Common myeloid progenitor, CD34-positive (primary cell): ENCODE data around the gene ANKUB1.
"Not testable (repeated sequence)": the region's sequence is repeated elsewhere in the genome, so short reads cannot be mapped to it uniquely, and the experiment has no call there.

ENCODE experiments used
- CTCF ChIA-PET: fragments of 350-600 bp; sonication (Branson Sonifier 250); formaldehyde crosslinking; loops from one replicate; lab custom pipeline; 2021; ENCODE audit warnings: antibody characterized with exemption; lab: Charles Lee
- POLR2A ChIA-PET: fragments of 350-600 bp; sonication (Branson Sonifier 250); formaldehyde crosslinking; loops from one replicate; lab custom pipeline; 2021; ENCODE audit warnings: antibody characterized with exemption; lab: Charles Lee
- DNase-seq, 3 donors: peaks; one replicate each; pipeline versions ENCODE4 v3.0.0 to v3.0.0-alpha.2; 2013
- H3K27ac ChIP-seq, 2 experiments: 1 replicate in 1 of 2; 2 replicates in 1 of 2; pipeline ENCODE4 v1.7.0; 2013; ENCODE audit warnings: inconsistent platforms in 2 of 2, low read length in 2 of 2, mild to moderate bottlenecking in 2 of 2, low read depth in 1 of 2, moderate library complexity in 1 of 2; ENCODE audit not compliant: severe bottlenecking in 2 of 2, insufficient read depth in 1 of 2, poor library complexity in 1 of 2
- H3K27me3 ChIP-seq, 5 experiments: replicated peaks in 2 of 5; 1 replicate in 3 of 5; 2 replicates in 2 of 5; pipeline versions ENCODE4 v1.6.1 to v1.7.0; 2013; ENCODE audit warnings: low read length in 4 of 5, mild to moderate bottlenecking in 2 of 5, moderate library complexity in 2 of 5, inconsistent platforms in 1 of 5; ENCODE audit not compliant: insufficient read depth in 5 of 5, control insufficient read depth in 4 of 5
- H3K36me3 ChIP-seq, 4 experiments: 1 replicate in 2 of 4; 2 replicates in 2 of 4; pipeline versions ENCODE4 v1.6.1 to v1.7.0; 2013; ENCODE audit warnings: low read length in 3 of 4, control low read depth in 1 of 4, mild to moderate bottlenecking in 1 of 4; ENCODE audit not compliant: control insufficient read depth in 4 of 4, insufficient read depth in 4 of 4
- H3K4me1 ChIP-seq, 4 experiments: 1 replicate in 3 of 4; 2 replicates in 1 of 4; pipeline versions ENCODE4 v1.6.1 to v1.7.1; 2013; ENCODE audit warnings: low read length in 3 of 4, mild to moderate bottlenecking in 3 of 4, control low read depth in 1 of 4, inconsistent platforms in 1 of 4, moderate library complexity in 1 of 4; ENCODE audit not compliant: control insufficient read depth in 4 of 4, insufficient read depth in 4 of 4; ENCODE audit errors: control extremely low read depth in 1 of 4
- H3K4me3 ChIP-seq, 7 experiments: 1 replicate in 4 of 7; 2 replicates in 3 of 7; pipeline versions ENCODE4 v1.5.1 to v1.7.0; 2013; ENCODE audit warnings: mild to moderate bottlenecking in 7 of 7, low read length in 6 of 7, moderate library complexity in 6 of 7, inconsistent platforms in 2 of 7, low read depth in 2 of 7, control low read depth in 1 of 7; ENCODE audit not compliant: insufficient read depth in 4 of 7, control insufficient read depth in 1 of 7; ENCODE audit errors: extremely low read depth in 1 of 7
- H3K9me3 ChIP-seq, 5 experiments: 1 replicate in 4 of 5; 2 replicates in 1 of 5; pipeline versions ENCODE4 v1.6.1 to v1.7.1; 2013; ENCODE audit warnings: low read length in 4 of 5, mild to moderate bottlenecking in 2 of 5, inconsistent platforms in 1 of 5, low read depth in 1 of 5, moderate library complexity in 1 of 5; ENCODE audit not compliant: control insufficient read depth in 4 of 5, insufficient read depth in 2 of 5; ENCODE audit errors: control extremely low read depth in 1 of 5
- WGBS: methylation state at CpG from one replicate; pipeline ENCODE4 v1.1.5; 2013; ENCODE audit not compliant: insufficient coverage; 5-methylcytosine and 5-hydroxymethylcytosine counted together

Gene ANKUB1

GRCh38 chr3:149830902-149831301 lies 38.5 kb upstream of the ANKUB1 start:
- H3K9me3 ChIP-seq, result peaks cover 7 to 54% (median 29%) of the 10 kb centered on the region in 5 experiments
- H3K27me3 ChIP-seq, result no peaks in the 10 kb centered on the region
- CTCF ChIA-PET, result no interaction called here
- WGBS, result 100% methylated on average over 1 of the region's 2 CpGs
- POLR2A ChIA-PET, result no interaction called here
- H3K4me3 ChIP-seq, result no peak overlapping the region
- H3K36me3 ChIP-seq, result peaks cover 0 to 6% (median 2%) of the 10 kb centered on the region in 4 experiments
- H3K4me1 ChIP-seq, result no peaks in the 10 kb centered on the region
- peak in 2 of 3 donors; percentile 28 to 46 for DNase-seq
- H3K27ac ChIP-seq, result no peak overlapping the region

GRCh38 chr3:149829631-149830030 lies 37.3 kb upstream of the ANKUB1 start:
- Histone ChIP-seq H3K4me3 (peak overlapping the region in 1 of 7 experiments; percentile 19), H3K9me3 (peaks cover 7 to 44% (median 28%) of the 10 kb centered on the region in 5 experiments)
- DNase-seq, POLR2A ChIA-PET, H3K4me1 ChIP-seq, H3K27ac ChIP-seq, H3K36me3 ChIP-seq, H3K27me3 ChIP-seq: not testable (repeated sequence)
- no CpG with 5 or more reads among the region's 4 CpGs for WGBS
- CTCF ChIA-PET, result interaction anchor here (0.6 kb wide), 1 partner anchor 22 kb away, joined by 3 read pairs; no protein-coding TSS in a partner anchor

DNA sequence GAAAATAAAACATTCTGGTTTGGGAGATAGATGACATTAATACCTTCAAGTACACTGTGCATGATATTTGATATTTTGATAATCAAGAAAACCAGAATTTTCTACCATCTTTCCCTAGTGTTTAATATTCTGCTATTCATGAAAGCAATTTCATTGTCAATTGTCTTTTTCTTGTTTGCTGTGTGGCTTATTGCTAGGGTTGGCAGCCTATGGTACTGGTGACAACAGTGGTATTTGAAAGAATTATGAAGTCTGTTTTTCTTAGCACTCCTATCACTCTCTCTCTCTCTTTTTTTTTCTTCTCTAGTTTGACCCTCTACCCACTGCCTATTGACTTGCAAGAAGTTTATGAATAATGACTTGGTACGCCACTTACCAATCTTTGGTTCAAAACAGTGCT lies 36.0 kb upstream of the ANKUB1 start:
- Histone ChIP-seq H3K4me3 (no peak overlapping the region), H3K27me3 (no peaks in the 10 kb centered on the region), H3K9me3 (peaks cover 7 to 37% (median 21%) of the 10 kb centered on the region in 5 experiments), H3K36me3 (peaks cover 0 to 7% (median 3%) of the 10 kb centered on the region in 4 experiments), H3K27ac (no peak overlapping the region), H3K4me1 (no peaks in the 10 kb centered on the region)
- ChIA-PET CTCF (no interaction called here), POLR2A (no interaction called here)
- no peak for DNase-seq
- WGBS, result no CpG with 5 or more reads among the region's 1 CpG

- whole genome bisulfite sequencing, result 60% methylated on average over 1 of the region's 3 CpGs
- Histone ChIP-seq H3K36me3 (peaks cover 0 to 12% (median 5%) of the 10 kb centered on the region in 4 experiments), H3K4me3 (no peak overlapping the region), H3K27me3 (no peaks in the 10 kb centered on the region), H3K27ac (no peak overlapping the region), H3K9me3 (peaks cover 6 to 33% (median 20%) of the 10 kb centered on the region in 5 experiments), H3K4me1 (no peaks in the 10 kb centered on the region)
- POLR2A ChIA-PET, result no interaction called here
- CTCF ChIA-PET, result interaction anchor here (1.2 to 1.4 kb wide), 2 partner anchors 10 to 13 kb away, joined by 3 to 4 read pairs; no protein-coding TSS in a partner anchor
- DNase-seq, result peak in 2 of 3 donors; percentile 61 to 75
Measured at GRCh38 chr3:149826636-149827035, 34.3 kb upstream of the ANKUB1 start.

DNA sequence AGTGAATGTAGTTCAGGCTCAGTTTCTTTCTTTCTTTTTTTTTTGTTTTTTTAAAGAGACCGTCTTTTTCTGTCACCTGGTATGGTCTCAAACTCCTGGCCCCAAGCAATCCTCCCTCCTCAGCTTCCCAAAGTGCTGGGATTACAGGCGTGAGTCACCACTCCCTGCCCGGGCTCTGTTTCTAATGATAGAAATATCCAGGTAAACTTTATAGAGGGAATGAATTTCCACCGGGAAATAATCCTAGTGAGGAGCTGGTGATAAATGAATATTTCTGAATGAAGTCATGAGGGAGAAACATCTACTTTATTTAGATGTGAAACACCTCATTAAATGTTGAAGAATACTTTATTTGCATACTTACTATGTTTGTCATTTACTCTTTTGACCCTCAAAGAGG lies 27.8 kb upstream of the ANKUB1 start:
- Histone ChIP-seq H3K36me3 (peaks cover 0 to 9% (median 2%) of the 10 kb centered on the region in 4 experiments), H3K4me3 (no peak overlapping the region), H3K9me3 (peaks cover 0 to 20% (median 4%) of the 10 kb centered on the region in 5 experiments), H3K4me1 (peaks cover 4 to 23% (median 14%) of the 10 kb centered on the region in 4 experiments), H3K27ac (no peak overlapping the region), H3K27me3 (no peaks in the 10 kb centered on the region)
- CTCF ChIA-PET, result interaction anchor here (0.9 to 4.4 kb wide), 4 partner anchors 12 to 55 kb away, joined by 3 to 17 read pairs (median 4); no protein-coding TSS in a partner anchor
- no peak for DNase-seq
- POLR2A ChIA-PET, result interaction anchor here (0.7 kb wide), 1 partner anchor 210 kb away, joined by 3 read pairs; no protein-coding TSS in a partner anchor
- WGBS, result 100% methylated on average over 1 of the region's 4 CpGs

DNA sequence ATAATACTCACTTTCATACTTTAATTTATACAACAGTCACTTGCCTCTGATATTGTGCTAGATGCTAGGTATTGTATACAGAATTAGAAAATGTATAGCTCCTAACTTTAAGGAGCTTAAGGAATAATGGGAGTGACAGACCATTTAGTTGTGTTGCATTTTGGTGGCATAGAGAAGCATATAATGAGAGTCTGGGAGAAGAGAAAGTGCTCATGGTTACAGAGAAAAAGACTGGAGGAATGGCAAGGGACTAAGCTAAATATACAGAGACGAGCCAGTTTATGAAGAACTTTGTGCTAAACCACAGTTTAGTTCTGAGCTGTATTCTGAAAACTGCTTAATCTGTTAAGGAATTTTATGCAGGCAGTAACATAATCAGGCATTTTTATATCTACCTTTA lies 27.1 kb upstream of the ANKUB1 start:
- no peaks in the 10 kb centered on the region for H3K27me3 ChIP-seq
- H3K36me3 ChIP-seq, result peaks cover 0 to 9% (median 2%) of the 10 kb centered on the region in 4 experiments
- ChIA-PET CTCF (interaction anchor here (0.9 to 4.4 kb wide), 3 partner anchors 11 to 54 kb away, joined by 3 to 17 read pairs (median 4); no protein-coding TSS in a partner anchor), POLR2A (interaction anchor here (0.7 kb wide), 1 partner anchor 211 kb away, joined by 3 read pairs; no protein-coding TSS in a partner anchor)
- H3K4me1 ChIP-seq, result peaks cover 11 to 31% (median 19%) of the 10 kb centered on the region in 4 experiments
- peaks cover 0 to 20% (median 4%) of the 10 kb centered on the region in 5 experiments for H3K9me3 ChIP-seq
- H3K27ac ChIP-seq, result no peak overlapping the region
- no peak overlapping the region for H3K4me3 ChIP-seq
- no peak for DNase-seq
- WGBS, result 100% methylated on average over 1 of the region's 1 CpG

GRCh38 chr3:149816986-149817385 lies 24.6 kb upstream of the ANKUB1 start:
- POLR2A ChIA-PET, result no interaction called here
- Histone ChIP-seq H3K27ac (no peak overlapping the region), H3K4me1 (peaks cover 19 to 50% (median 30%) of the 10 kb centered on the region in 4 experiments), H3K36me3 (peaks cover 0 to 2% (median 0%) of the 10 kb centered on the region in 4 experiments), H3K9me3 (peaks cover 0 to 8% (median 3%) of the 10 kb centered on the region in 5 experiments), H3K27me3 (no peaks in the 10 kb centered on the region), H3K4me3 (no peak overlapping the region)
- CTCF ChIA-PET, result interaction anchor here (0.7 to 4.4 kb wide), 2 partner anchors 9 to 38 kb away, joined by 3 to 17 read pairs; no protein-coding TSS in a partner anchor
- WGBS, result 83% methylated on average over 1 of the region's 2 CpGs
- peak in 2 of 3 donors; percentile 38 to 44 for DNase-seq
